Suprapubic skin (tissue), 4 donors: ENCODE measurements around the gene ETS1. TPM values are rescaled to one million over a fixed set of nuclear protein-coding genes. Genes with fewer than 3 reads are reported as not detected.

Experiments
- DNase-seq, 2 donors: peaks; one replicate each; pipeline ENCODE4 v3.0.0-alpha.2; 2019; ENCODE audit warnings: low spot score in 2 of 2
- H3K27ac ChIP-seq: fragments of 200-600 bp; sonication (generic); one replicate; pipeline ENCODE4 v1.5.1; 2019
- H3K27me3 ChIP-seq: fragments of 200-600 bp; sonication (generic); one replicate; pipeline ENCODE4 v1.5.1; 2019
- H3K36me3 ChIP-seq: fragments of 200-600 bp; sonication (generic); one replicate; pipeline ENCODE4 v1.5.1; 2019
- H3K4me1 ChIP-seq: fragments of 200-600 bp; sonication (generic); one replicate; pipeline ENCODE4 v1.5.1; 2019
- H3K4me3 ChIP-seq: fragments of 200-600 bp; sonication (generic); one replicate; pipeline ENCODE4 v1.5.1; 2019; ENCODE audit warnings: mild to moderate bottlenecking
- H3K9me3 ChIP-seq: fragments of 200-600 bp; sonication (generic); one replicate; pipeline ENCODE4 v1.5.1; 2019
- CTCF ChIP-seq, 2 donors: fragments of 200-600 bp in 1 of 2; fragments of 450-650 bp in 1 of 2; sonication (generic) in 1 of 2; IDR thresholded peaks; one replicate each; pipeline ENCODE4 v1.5.1; 2016 to 2019; ENCODE audit warnings: antibody characterized with exemption in 2 of 2, mild to moderate bottlenecking in 1 of 2, moderate library complexity in 1 of 2
- EP300 ChIP-seq: sonication (generic); formaldehyde crosslinking; IDR thresholded peaks from one replicate; pipeline ENCODE4 v1.6.1; 2017; ENCODE audit warnings: antibody characterized with exemption
- POLR2A ChIP-seq, 2 donors: fragments of 450-650 bp; IDR thresholded peaks; one replicate each; pipeline ENCODE4 v1.6.1; 2017; ENCODE audit warnings: antibody characterized with exemption in 2 of 2, mild to moderate bottlenecking in 2 of 2, moderate library complexity in 2 of 2
- POLR2AphosphoS5 ChIP-seq, 3 donors: sonication (generic); formaldehyde crosslinking; IDR thresholded peaks; one replicate each; pipeline ENCODE4 v1.6.1; 2017; ENCODE audit warnings: antibody characterized with exemption in 3 of 3
- WGBS: methylation state at CpG from one replicate; pipeline ENCODE4 v1.1.5; 2018; 5-methylcytosine and 5-hydroxymethylcytosine counted together
- total RNA-seq, 4 donors: library from RNA; depleted of rRNA; stranded (reverse); fragments of >200 nt; gene quantifications; one replicate each; pipeline ENCODE4 v1.1.0, GENCODE V29; 2016

The ETS1 gene
- total RNA-seq, 4 donors from 2014 or later = 21.7 to 42.6 (median 33.7) TPM

DNA sequence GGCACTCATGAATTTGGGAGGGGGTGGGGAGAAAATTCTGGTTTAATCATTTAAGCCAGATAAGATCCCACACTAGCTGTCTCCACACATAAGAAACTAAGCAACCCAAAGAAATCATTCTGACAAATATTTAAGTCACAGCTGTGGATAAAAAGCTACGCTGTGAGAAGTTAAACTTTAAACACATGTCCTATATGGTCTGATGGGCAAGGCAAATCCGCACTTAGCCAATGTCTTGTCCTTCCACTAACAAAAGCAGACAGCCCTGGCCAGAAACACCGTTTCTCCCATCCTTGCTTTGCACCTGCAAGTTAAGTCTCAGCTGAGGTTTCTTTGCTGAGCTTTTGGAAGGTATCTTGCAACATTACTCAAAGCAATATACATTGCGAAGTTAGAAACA is 68.0 kb downstream of the ETS1 start:
- no peak for TF ChIP-seq POLR2A (IDR thresholded peaks at IDR 0.05)
- TF ChIP-seq POLR2AphosphoS5 (IDR thresholded peaks at IDR 0.05) = no peak
- no peak for TF ChIP-seq EP300
- no peak for TF ChIP-seq CTCF (IDR thresholded peaks at IDR 0.05)
- 62% methylated on average over 4 of the region's 4 CpGs for WGBS
- Histone ChIP-seq H3K4me1 (peaks cover 62% of the 10 kb centered on the region), H3K27me3 (no peaks in the 10 kb centered on the region), H3K36me3 (no peaks in the 10 kb centered on the region), H3K4me3 (peak overlapping the region; percentile 83), H3K27ac (no peak overlapping the region), H3K9me3 (no peaks in the 10 kb centered on the region)
- DNase-seq = no peak

GRCh38 chr11:128518493-128519207 is 68.7 kb downstream of the ETS1 start:
- Histone ChIP-seq H3K9me3 (no peaks in the 10 kb centered on the region), H3K36me3 (no peaks in the 10 kb centered on the region), H3K4me3 (peak overlapping the region; percentile 83), H3K4me1 (peaks cover 62% of the 10 kb centered on the region), H3K27me3 (no peaks in the 10 kb centered on the region), H3K27ac (no peak overlapping the region)
- TF ChIP-seq POLR2A (IDR thresholded peaks at IDR 0.05) (no peak), EP300 (no peak), CTCF (IDR thresholded peaks at IDR 0.05) (no peak), POLR2AphosphoS5 (IDR thresholded peaks at IDR 0.05) (no peak)
- DNase-seq = no peak
- WGBS = 68% methylated on average over 7 of the region's 7 CpGs

GRCh38 chr11:128517451-128518230 is 69.7 kb downstream of the ETS1 start:
- H3K27ac ChIP-seq = no peak overlapping the region
- TF ChIP-seq EP300 (no peak), POLR2A (IDR thresholded peaks at IDR 0.05) (no peak), CTCF (IDR thresholded peaks at IDR 0.05) (no peak), POLR2AphosphoS5 (IDR thresholded peaks at IDR 0.05) (no peak)
- peak overlapping the region; percentile 83 for H3K4me3 ChIP-seq
- no peaks in the 10 kb centered on the region for H3K36me3 ChIP-seq
- peaks cover 53% of the 10 kb centered on the region for H3K4me1 ChIP-seq
- DNase-seq = no peak
- no peaks in the 10 kb centered on the region for H3K9me3 ChIP-seq
- 67% methylated on average over 5 of the region's 5 CpGs for whole genome bisulfite sequencing
- H3K27me3 ChIP-seq = no peaks in the 10 kb centered on the region

DNA sequence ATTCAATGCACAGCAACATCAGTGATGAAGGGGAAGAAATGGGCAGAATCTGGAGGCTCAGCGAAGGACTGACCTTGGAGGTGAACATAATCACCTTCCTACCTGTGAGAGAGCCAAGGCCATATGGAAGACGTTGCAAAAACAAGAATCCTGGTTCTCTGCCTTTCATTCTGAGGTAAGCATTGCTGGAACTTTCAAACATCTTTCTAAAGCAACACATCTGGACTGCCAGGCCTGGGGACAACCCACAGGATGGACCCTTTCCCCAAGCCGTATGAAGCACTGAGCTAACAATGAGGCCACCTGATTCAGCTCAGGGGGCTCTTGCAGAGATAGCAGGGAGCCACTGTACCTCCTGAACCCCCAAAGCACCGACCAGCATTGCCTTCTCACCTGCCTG is 70.5 kb downstream of the ETS1 start:
- Histone ChIP-seq H3K4me1 (peaks cover 53% of the 10 kb centered on the region), H3K36me3 (no peaks in the 10 kb centered on the region), H3K4me3 (peak overlapping the region; percentile 83), H3K27ac (no peak overlapping the region), H3K9me3 (no peaks in the 10 kb centered on the region), H3K27me3 (no peaks in the 10 kb centered on the region)
- 67% methylated on average over 4 of the region's 4 CpGs for WGBS
- DNase-seq = no peak
- no peak for TF ChIP-seq POLR2A (IDR thresholded peaks at IDR 0.05)
- TF ChIP-seq POLR2AphosphoS5 (IDR thresholded peaks at IDR 0.05) = no peak
- no peak for TF ChIP-seq CTCF (IDR thresholded peaks at IDR 0.05)
- no peak for TF ChIP-seq EP300
